ENCODE data around the gene ADIPOQ.
"Not testable (repeated sequence)": the region's sequence is repeated elsewhere in the genome, so short reads cannot be mapped to it uniquely, and the experiment has no call there.

Gene ADIPOQ

GRCh38 chr3:186843039-186843432, 526 bp downstream of the ADIPOQ start:
- Histone ChIP-seq H3K27ac (no peak overlapping the region), H3K9me3 (no peaks in the 10 kb centered on the region), H3K36me3 (no peaks in the 10 kb centered on the region), H3K4me1 (ENCODE audit: control insufficient read depth in 1 of 2, insufficient read depth in 1 of 2, low read depth in 1 of 2, low read length in 1 of 2) (no peaks in the 10 kb centered on the region), H3K4me3 (ENCODE audit: low read depth in 1 of 2, low read length in 1 of 2) (no peak overlapping the region), H3K27me3 (no peaks in the 10 kb centered on the region)
- no peak for TF ChIP-seq CTCF (IDR thresholded peaks at IDR 0.05)

- Histone ChIP-seq H3K36me3 (no peaks in the 10 kb centered on the region), H3K27ac (no peak overlapping the region), H3K4me3 (ENCODE audit: low read depth in 1 of 2, low read length in 1 of 2) (no peak overlapping the region), H3K4me1 (ENCODE audit: control insufficient read depth in 1 of 2, insufficient read depth in 1 of 2, low read depth in 1 of 2, low read length in 1 of 2) (no peaks in the 10 kb centered on the region), H3K9me3 (no peaks in the 10 kb centered on the region), H3K27me3 (no peaks in the 10 kb centered on the region)
- no peak for TF ChIP-seq CTCF (IDR thresholded peaks at IDR 0.05)
These were observed 2.4 kb downstream of the ADIPOQ start for GRCh38 chr3:186844908-186845307.

GRCh38 chr3:186845756-186846155, 3.2 kb downstream of the ADIPOQ start:
- Histone ChIP-seq H3K4me1 (ENCODE audit: control insufficient read depth in 1 of 2, insufficient read depth in 1 of 2, low read depth in 1 of 2, low read length in 1 of 2) (no peaks in the 10 kb centered on the region), H3K4me3 (ENCODE audit: low read depth in 1 of 2, low read length in 1 of 2) (no peak overlapping the region), H3K36me3 (no peaks in the 10 kb centered on the region), H3K9me3 (no peaks in the 10 kb centered on the region), H3K27ac (no peak overlapping the region), H3K27me3 (no peaks in the 10 kb centered on the region)
- no peak for TF ChIP-seq CTCF (IDR thresholded peaks at IDR 0.05)

- Histone ChIP-seq H3K36me3 (no peaks in the 10 kb centered on the region), H3K4me1 (ENCODE audit: control insufficient read depth in 1 of 2, insufficient read depth in 1 of 2, low read depth in 1 of 2, low read length in 1 of 2) (no peaks in the 10 kb centered on the region), H3K27ac (no peak overlapping the region), H3K4me3 (ENCODE audit: low read depth in 1 of 2, low read length in 1 of 2) (no peak overlapping the region), H3K9me3 (no peaks in the 10 kb centered on the region), H3K27me3 (no peaks in the 10 kb centered on the region)
- TF ChIP-seq CTCF (IDR thresholded peaks at IDR 0.05) = no peak
These were observed 4.9 kb downstream of the ADIPOQ start for GRCh38 chr3:186847437-186847836.

- Histone ChIP-seq H3K9me3 (no peaks in the 10 kb centered on the region), H3K4me3 (ENCODE audit: low read depth in 1 of 2, low read length in 1 of 2) (no peak overlapping the region), H3K27me3 (no peaks in the 10 kb centered on the region), H3K36me3 (no peaks in the 10 kb centered on the region), H3K4me1 (ENCODE audit: control insufficient read depth in 1 of 2, insufficient read depth in 1 of 2, low read depth in 1 of 2, low read length in 1 of 2) (no peaks in the 10 kb centered on the region), H3K27ac (no peak overlapping the region)
- no peak for TF ChIP-seq CTCF (IDR thresholded peaks at IDR 0.05)
These were observed 7.0 kb downstream of the ADIPOQ start for GRCh38 chr3:186849374-186849975.

GRCh38 chr3:186851835-186852234, 9.3 kb downstream of the ADIPOQ start:
- H3K27me3 ChIP-seq; H3K27ac ChIP-seq; H3K9me3 ChIP-seq; H3K36me3 ChIP-seq; H3K4me3 ChIP-seq (ENCODE audit: low read depth in 1 of 2, low read length in 1 of 2); H3K4me1 ChIP-seq (ENCODE audit: control insufficient read depth in 1 of 2, insufficient read depth in 1 of 2, low read depth in 1 of 2, low read length in 1 of 2): not testable (repeated sequence)
